C4-2B (cell line): ENCODE measurements around the gene NDUFV2.

Experiments used
- CTCF ChIP-seq: fragments of 450-650 bp; conservative IDR thresholded peaks from 2 replicates; pipeline ENCODE4 v1.5.1; 2017; ENCODE audit warnings: mild to moderate bottlenecking
- ZFX ChIP-seq: fragments of 450-650 bp; IDR thresholded peaks from 2 replicates; pipeline ENCODE4 v1.6.1; 2017

- no peak for TF ChIP-seq CTCF
- TF ChIP-seq ZFX: no peak
These were observed 37.9 kb downstream of the NDUFV2 start for GRCh38 chr18:9140381-9140780.
